ENCODE data around the gene ITGA8. TPM values are rescaled to one million over a fixed set of nuclear protein-coding genes. Genes with fewer than 3 reads are reported as not detected.
"Not testable (repeated sequence)": the region's sequence is repeated elsewhere in the genome, so short reads cannot be mapped to it uniquely, and the experiment has no call there.

The ITGA8 gene
- total RNA-seq, 2 experiments from 2014 or later, result not detected

DNA sequence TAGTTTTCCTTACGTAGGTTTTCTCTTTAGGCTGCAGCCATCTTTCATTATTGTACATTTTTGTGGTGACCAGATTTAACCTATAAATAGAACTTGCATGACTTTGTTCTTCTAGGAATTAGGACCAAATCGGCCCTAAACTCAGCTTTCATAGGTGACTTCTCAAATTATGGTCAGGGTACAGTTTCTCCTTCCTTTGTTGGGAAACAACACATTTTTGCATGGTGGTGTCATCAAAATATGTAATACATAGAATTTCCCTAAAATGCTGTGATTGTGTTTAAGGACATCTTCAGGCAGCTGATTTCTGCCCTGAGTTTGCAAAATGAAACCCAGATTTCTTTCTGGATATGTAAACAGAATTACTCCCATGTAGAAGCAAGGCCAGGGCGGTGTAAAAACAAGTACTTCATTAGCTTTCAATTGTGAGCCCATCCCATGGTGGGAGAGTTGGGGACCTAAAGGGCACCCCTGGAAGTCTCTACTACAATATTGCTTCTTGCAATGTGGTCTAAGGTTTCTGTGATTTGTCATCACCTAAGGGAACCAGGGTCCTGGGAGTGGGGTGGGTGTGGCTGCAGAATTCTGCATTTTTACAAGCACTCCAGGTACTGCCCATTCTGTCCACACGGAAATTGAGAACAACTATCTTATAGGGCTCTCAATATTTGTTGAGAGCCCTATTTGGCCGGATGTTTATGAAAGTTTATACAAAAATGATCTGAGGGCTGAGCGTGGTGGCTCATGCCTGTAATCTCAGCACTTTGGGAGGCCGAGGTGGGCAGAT is 227.7 kb downstream of the ITGA8 start:
- POLR2A ChIA-PET, result no interaction called here
- H3K4me3 Mint-ChIP-seq, result no peak overlapping the region
- no peak overlapping the region for H3K27ac Mint-ChIP-seq

DNA sequence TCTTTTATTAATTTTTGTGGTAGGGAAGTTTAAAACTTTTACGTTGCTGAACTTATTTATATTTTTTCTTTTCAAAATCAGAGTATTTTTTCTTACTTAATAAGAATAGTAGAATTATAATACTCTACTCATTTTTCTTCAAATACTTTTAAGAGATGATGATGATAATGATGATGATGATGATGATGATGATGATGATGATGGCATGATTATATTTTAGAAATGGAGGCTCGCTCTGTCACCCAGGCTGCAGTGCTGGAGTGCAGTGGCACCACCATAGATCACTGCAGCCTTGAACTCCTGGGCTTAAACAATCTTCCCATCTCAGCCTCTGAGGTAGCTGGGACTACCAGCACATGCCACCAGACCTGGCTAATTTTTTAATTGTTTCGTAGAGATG is 230.3 kb downstream of the ITGA8 start:
- DNase-seq (no peak), ATAC-seq (ENCODE audit: low read depth) (no peak)
- Mint-ChIP-seq H3K36me3 (no peaks in the 10 kb centered on the region), H3K9me3 (no peaks in the 10 kb centered on the region), H3K4me1 (no peaks in the 10 kb centered on the region), H3K4me3 (no peak overlapping the region), H3K27ac (no peak overlapping the region), H3K27me3 (no peaks in the 10 kb centered on the region)
- POLR2A ChIA-PET, result no interaction called here

More for the DNA sequence above, 227.7 kb downstream of the ITGA8 start:
- DNase-seq (no peak), ATAC-seq (ENCODE audit: low read depth) (no peak)
- H3K9me3 Mint-ChIP-seq, result no peaks in the 10 kb centered on the region
- no peaks in the 10 kb centered on the region for H3K27me3 Mint-ChIP-seq
- H3K36me3 Mint-ChIP-seq, result no peaks in the 10 kb centered on the region
- no peaks in the 10 kb centered on the region for H3K4me1 Mint-ChIP-seq

DNA sequence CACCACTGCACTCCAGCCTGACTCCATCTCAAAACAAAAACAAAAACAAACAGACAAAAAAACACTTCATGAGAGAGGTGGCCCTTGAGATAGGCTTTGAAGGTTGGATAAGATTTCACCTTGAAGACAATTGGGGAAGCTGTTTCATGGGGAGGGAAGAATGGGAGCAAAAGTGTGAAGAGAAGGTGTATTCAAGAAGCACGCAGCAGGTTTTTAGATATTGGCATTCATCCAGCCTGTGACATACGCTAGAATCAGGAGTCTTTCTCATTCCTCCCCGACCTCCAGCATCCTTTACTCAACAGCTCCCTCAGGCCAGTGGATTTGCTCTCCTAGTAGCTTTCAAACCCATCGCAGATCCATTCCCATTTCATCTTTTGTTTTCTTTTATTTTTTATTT is 232.3 kb downstream of the ITGA8 start:
- H3K27ac Mint-ChIP-seq, result no peak overlapping the region
- POLR2A ChIA-PET, result no interaction called here
- no peak for ATAC-seq (ENCODE audit: low read depth)
- H3K27me3 Mint-ChIP-seq, result no peaks in the 10 kb centered on the region
- DNase-seq, result no peak
- H3K4me1 Mint-ChIP-seq, result no peaks in the 10 kb centered on the region
- no peak overlapping the region for H3K4me3 Mint-ChIP-seq
- H3K9me3 Mint-ChIP-seq, result no peaks in the 10 kb centered on the region
- no peaks in the 10 kb centered on the region for H3K36me3 Mint-ChIP-seq

DNA sequence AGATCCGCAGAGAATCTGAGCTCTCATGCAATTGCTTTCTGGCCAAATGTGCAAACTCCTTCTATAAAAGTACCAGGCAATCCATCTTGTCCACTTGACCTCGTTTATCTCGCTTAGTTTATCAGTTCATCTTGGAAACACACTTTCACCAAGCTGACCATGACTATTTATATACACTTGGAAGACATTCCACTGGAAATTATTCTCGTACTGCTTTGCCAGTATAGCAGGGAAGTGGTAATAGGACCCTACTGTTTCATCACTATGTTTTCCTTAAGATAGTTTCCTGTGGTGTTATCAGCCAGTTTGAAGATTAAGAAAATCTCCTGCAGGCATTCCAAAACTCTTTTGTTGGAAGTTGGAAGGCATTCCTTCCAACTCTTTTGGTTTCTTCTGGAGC is 233.3 kb downstream of the ITGA8 start:
- no peak for ATAC-seq (ENCODE audit: low read depth)
- H3K4me1 Mint-ChIP-seq, result no peaks in the 10 kb centered on the region
- POLR2A ChIA-PET, result no interaction called here
- H3K9me3 Mint-ChIP-seq, result no peaks in the 10 kb centered on the region
- H3K4me3 Mint-ChIP-seq, result no peak overlapping the region
- H3K27me3 Mint-ChIP-seq, result no peaks in the 10 kb centered on the region
- H3K36me3 Mint-ChIP-seq, result no peaks in the 10 kb centered on the region
- DNase-seq, result no peak
- no peak overlapping the region for H3K27ac Mint-ChIP-seq

DNA sequence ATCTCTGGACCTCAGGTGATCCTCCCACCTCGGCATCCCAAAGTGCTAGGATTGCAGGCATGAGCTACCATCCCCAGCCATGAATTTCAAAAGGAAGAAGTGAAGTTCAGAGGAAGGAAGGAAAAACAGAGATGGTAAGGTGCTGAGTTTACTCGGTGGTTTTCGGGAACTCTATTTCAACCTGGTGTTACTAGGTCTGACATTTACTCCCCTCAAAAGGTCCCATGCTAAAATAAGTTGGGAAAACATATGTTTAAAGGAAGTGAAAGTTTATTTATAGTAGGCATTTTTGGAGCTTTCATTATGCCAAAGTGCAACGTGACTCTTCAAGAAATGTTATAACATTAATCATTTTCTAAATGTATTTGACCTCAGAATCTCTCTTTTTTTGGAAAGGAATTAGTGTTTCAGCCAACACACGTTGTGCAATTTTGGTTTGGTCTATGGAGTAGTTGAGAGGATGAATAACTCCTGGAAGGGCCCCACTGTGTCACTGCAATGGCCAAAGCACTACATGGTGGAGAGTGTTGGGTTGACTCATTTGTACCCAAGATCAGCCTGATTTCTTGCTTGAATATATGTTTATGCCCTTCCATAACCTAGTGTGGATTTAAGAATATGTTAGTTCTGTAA is 233.9 kb downstream of the ITGA8 start:
- H3K27me3 Mint-ChIP-seq, result no peaks in the 10 kb centered on the region

DNA sequence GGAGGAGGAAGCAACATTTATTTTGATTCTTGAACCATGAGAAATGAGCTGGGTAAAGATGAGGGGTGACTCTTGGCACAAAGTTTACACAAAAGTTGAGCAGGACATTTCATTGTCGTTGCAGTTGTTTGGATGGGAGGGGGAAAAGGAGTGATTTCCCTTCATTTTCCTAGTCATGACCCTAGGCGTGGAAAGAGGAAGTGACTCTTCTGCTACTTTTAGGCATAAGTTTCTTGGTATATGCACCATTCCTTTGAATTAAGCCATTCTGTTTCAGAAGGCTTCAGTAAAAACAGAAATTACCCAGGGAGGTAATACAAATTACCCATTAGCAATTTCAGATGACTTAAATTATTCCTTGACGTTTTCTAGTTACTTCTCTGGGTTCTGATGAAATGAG is 234.7 kb downstream of the ITGA8 start:
- Mint-ChIP-seq H3K4me1 (no peaks in the 10 kb centered on the region), H3K27ac (no peak overlapping the region), H3K9me3 (no peaks in the 10 kb centered on the region), H3K27me3 (no peaks in the 10 kb centered on the region), H3K36me3 (no peaks in the 10 kb centered on the region), H3K4me3 (no peak overlapping the region)
- ATAC-seq (ENCODE audit: low read depth) (no peak), DNase-seq (no peak)
- POLR2A ChIA-PET, result no interaction called here

More for the DNA sequence above, 233.9 kb downstream of the ITGA8 start:
- no peaks in the 10 kb centered on the region for H3K4me1 Mint-ChIP-seq
- DNase-seq (no peak), ATAC-seq (ENCODE audit: low read depth) (no peak)
- H3K4me3 Mint-ChIP-seq, result no peak overlapping the region
- H3K27ac Mint-ChIP-seq, result no peak overlapping the region
- POLR2A ChIA-PET, result no interaction called here
- no peaks in the 10 kb centered on the region for H3K9me3 Mint-ChIP-seq
- H3K36me3 Mint-ChIP-seq, result no peaks in the 10 kb centered on the region

DNA sequence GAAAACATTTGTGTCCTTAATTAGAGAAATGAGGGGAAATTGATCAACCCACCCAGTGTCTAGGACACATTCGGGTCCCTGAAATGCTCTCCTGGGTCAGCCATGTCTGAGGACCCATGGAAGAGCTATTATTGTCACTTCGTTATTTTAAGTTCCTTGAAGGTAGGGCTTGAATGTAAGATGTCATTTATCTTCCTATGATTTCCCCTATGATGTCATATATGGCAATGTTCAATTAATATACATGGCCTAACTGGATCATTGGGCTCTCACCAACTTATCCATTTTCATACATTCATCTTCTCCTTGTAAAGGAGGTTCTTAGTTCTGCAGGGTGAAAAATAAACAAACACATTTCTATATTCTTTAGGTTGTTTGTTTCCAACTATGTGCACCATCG is 235.6 kb downstream of the ITGA8 start:
- Mint-ChIP-seq H3K4me1 (no peaks in the 10 kb centered on the region), H3K27ac (no peak overlapping the region), H3K36me3 (no peaks in the 10 kb centered on the region), H3K9me3 (no peaks in the 10 kb centered on the region), H3K4me3 (no peak overlapping the region), H3K27me3 (no peaks in the 10 kb centered on the region)
- ATAC-seq (ENCODE audit: low read depth), result no peak
- no peak for DNase-seq
- POLR2A ChIA-PET, result no interaction called here

DNA sequence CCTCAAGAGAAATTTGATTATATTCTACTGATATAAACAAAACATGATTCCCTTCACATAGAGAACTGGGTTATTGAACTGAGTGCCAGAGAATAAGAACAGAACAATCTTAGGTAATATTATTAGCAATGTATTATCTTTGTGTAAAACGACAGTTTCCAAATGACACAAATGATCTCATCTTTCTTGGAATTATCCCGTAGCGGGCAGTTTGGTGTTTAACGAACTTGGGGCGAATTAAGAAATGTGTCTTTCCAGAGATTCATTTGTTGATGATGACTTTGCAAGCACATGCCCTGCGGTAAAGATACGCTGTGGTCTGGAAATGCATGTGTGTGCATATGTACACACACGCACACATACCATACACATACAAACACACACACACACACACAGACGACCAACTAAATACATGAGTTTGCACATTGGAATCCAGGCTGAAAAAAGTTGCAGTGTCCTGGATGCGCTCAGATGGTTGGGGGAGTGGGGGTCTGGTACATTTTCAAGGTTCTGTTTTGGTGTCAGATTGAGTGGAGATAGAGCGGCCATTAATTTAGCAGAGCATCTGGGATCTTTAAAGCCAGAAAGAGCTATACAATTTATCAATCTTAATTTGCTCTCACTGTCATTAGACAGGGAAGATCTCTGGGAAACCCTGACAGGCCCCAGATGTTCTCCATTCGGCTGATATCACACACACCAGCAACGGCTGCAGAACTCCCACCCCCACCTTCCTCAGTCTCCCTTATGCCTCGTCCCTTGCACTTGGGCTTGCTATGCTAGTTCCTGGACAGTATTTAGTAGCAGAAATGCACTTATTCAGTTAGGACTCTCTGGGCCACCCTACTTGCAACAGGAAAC is 236.3 kb downstream of the ITGA8 start:
- POLR2A ChIA-PET, result no interaction called here
- no peak for DNase-seq
- Mint-ChIP-seq H3K36me3 (no peaks in the 10 kb centered on the region), H3K27ac (no peak overlapping the region), H3K27me3 (peaks cover 4% of the 10 kb centered on the region), H3K4me3 (no peak overlapping the region), H3K9me3 (no peaks in the 10 kb centered on the region), H3K4me1 (no peaks in the 10 kb centered on the region)
- no peak for ATAC-seq (ENCODE audit: low read depth)

DNA sequence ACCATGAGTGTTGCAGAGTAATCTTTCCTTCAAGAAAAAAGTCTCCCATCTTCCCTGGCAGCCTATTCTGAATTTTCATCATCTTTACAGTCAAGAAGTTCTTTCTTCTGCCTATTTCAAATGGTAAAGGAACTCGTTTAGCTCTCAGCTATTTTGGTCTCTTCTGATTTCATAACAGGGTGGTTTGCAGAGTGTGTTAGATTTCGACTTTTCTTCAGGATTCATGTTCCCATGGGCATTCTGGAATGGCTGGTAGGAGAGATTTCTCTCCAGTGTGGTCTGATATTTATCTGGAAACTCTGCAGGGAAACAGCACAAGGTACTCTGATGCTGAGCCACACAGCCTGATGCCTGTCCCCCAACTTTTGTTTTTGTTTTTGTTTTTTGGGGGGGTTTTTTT is 237.6 kb downstream of the ITGA8 start:
- DNase-seq, result no peak
- H3K36me3 Mint-ChIP-seq, result no peaks in the 10 kb centered on the region
- H3K9me3 Mint-ChIP-seq, result no peaks in the 10 kb centered on the region

DNA sequence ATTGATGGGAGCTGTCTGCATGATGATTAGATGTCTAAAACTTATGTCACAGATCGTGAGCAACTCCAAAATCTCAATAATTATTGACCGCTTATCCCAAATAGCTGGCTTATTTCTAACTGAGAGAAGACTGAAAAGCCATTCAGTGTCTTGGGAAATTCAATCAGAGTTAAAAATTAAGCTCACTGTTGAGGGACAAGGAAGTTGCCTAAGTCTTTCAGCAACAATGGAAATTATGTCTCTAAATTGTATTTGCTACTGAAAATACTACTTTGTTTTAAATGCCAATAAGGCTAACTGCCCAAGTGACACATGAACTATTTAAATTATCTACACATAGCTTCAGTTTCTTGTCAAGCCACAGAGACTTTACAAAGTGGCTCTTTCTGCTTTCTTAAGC is 240.8 kb downstream of the ITGA8 start:
- no peak overlapping the region for H3K27ac Mint-ChIP-seq
- ATAC-seq (ENCODE audit: low read depth), result no peak
- H3K27me3 Mint-ChIP-seq, result peaks cover 8% of the 10 kb centered on the region
- no peaks in the 10 kb centered on the region for H3K4me1 Mint-ChIP-seq
- H3K4me3 Mint-ChIP-seq, result no peak overlapping the region
- H3K36me3 Mint-ChIP-seq, result no peaks in the 10 kb centered on the region
- POLR2A ChIA-PET, result no interaction called here
- H3K9me3 Mint-ChIP-seq, result peaks cover 1% of the 10 kb centered on the region
- no peak for DNase-seq

More for the DNA sequence above, 237.6 kb downstream of the ITGA8 start:
- H3K4me1 Mint-ChIP-seq, result no peaks in the 10 kb centered on the region
- no peak overlapping the region for H3K4me3 Mint-ChIP-seq
- no peak overlapping the region for H3K27ac Mint-ChIP-seq
- POLR2A ChIA-PET, result no interaction called here
- ATAC-seq (ENCODE audit: low read depth), result no peak
- H3K27me3 Mint-ChIP-seq, result peaks cover 4% of the 10 kb centered on the region

DNA sequence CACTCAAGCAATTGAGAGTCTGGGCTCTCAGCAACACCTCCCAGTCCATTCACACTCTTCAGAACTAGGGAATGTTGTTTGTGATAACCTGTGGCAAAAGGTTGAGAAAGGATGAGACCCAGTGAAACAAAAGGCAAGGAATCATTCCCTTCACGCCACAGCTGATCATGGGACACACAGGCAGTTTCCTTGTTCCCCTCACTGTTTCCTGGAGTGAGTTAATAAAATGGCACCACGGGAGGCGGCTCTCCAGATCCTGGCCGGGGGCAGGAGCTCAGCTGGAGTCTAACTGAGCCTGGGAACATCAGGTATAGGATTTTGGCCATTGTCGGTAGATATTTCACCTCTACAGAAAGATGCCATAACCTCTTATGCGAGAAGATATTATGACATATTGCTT is 241.3 kb downstream of the ITGA8 start:
- H3K36me3 Mint-ChIP-seq, result no peaks in the 10 kb centered on the region
- H3K4me3 Mint-ChIP-seq, result no peak overlapping the region
- POLR2A ChIA-PET, result no interaction called here
- H3K9me3 Mint-ChIP-seq, result peaks cover 1% of the 10 kb centered on the region
- DNase-seq, result no peak
- H3K4me1 Mint-ChIP-seq, result no peaks in the 10 kb centered on the region
- no peak overlapping the region for H3K27ac Mint-ChIP-seq
- peaks cover 9% of the 10 kb centered on the region for H3K27me3 Mint-ChIP-seq
- no peak for ATAC-seq (ENCODE audit: low read depth)

DNA sequence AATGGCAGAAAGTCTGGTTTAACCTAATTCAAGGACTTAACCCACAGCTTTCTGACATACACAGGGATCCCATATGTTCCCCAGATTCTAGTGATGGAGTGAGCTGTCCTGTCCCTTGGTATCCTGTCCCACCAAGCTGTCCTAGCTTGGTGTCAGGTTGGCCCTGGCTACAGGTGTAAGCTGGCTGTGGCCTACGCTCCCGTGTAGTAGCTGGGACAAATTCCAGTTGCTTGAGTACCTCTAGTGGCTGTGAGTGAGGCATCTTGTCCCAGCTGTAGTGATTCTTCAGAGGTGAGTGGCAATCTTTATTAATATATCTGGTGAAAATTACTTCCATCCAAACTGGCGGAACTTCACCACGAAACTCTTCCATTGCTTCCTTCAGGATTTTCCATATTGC is 243.4 kb downstream of the ITGA8 start:
- H3K4me1 Mint-ChIP-seq, result no peaks in the 10 kb centered on the region
- H3K27ac Mint-ChIP-seq, result no peak overlapping the region
- H3K27me3 Mint-ChIP-seq, result peaks cover 13% of the 10 kb centered on the region
- ATAC-seq (ENCODE audit: low read depth) (no peak), DNase-seq (no peak)
- no peaks in the 10 kb centered on the region for H3K36me3 Mint-ChIP-seq
- POLR2A ChIA-PET, result no interaction called here
- peaks cover 1% of the 10 kb centered on the region for H3K9me3 Mint-ChIP-seq
- H3K4me3 Mint-ChIP-seq, result no peak overlapping the region

DNA sequence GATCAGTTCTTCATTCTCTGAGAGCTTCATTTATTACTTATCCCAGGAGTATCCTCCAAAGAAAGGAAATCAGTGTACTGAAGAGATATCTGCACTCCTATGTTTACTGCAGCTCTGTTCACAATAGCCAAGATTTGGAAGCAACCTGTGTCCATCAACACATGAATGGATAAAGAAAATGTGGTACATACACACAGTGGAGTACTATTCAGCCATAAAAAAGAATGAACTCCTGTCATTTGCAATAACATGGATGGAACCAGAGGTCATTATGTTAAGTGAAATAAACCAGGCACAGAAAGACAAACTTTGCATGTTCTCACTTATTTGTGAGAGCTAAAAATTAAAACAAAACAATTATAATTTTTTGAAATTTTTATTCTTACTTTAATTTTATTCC is 244.3 kb downstream of the ITGA8 start:
- POLR2A ChIA-PET; DNase-seq; H3K4me3 Mint-ChIP-seq; H3K27ac Mint-ChIP-seq; H3K4me1 Mint-ChIP-seq; H3K9me3 Mint-ChIP-seq; H3K36me3 Mint-ChIP-seq; ATAC-seq (ENCODE audit: low read depth): not testable (repeated sequence)
- H3K27me3 Mint-ChIP-seq, result peaks cover 15% of the 10 kb centered on the region

DNA sequence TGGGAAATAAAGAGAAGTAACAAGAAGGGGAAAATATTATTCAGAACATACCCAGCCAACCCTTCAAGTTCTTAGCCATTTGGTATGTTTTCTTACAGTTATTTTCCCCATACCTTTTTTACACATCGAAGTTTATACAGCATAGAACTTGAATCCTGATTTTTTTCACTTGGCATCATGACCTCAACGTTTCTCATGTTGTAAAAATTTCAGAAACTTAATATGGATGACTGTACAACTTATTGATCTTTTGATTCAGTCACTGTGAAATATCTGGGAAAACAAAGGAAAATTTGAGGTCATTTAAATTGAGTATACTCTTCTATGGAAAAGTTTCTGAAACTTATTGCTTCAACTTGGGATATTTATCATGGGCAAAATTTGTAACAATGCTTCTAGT is 245.1 kb downstream of the ITGA8 start:
- Mint-ChIP-seq H3K36me3 (no peaks in the 10 kb centered on the region), H3K27me3 (peaks cover 15% of the 10 kb centered on the region), H3K4me3 (no peak overlapping the region), H3K9me3 (peaks cover 1% of the 10 kb centered on the region), H3K4me1 (no peaks in the 10 kb centered on the region), H3K27ac (no peak overlapping the region)
- no peak for ATAC-seq (ENCODE audit: low read depth)
- POLR2A ChIA-PET, result no interaction called here
- DNase-seq, result no peak

Measured in activated naive CD8-positive, alpha-beta T cell treated with anti-CD3 and anti-CD28 coated beads, Interleukin-2, amount 10 ng/mL, durations not matched to agents 7 days and 5 days (primary cell).